ENCODE measurements around the gene KIF3A.
"Not testable (repeated sequence)": the region's sequence is repeated elsewhere in the genome, so short reads cannot be mapped to it uniquely, and the experiment has no call there.

KIF3A gene

GRCh38 chr5:132714456-132715307 is 22.7 kb downstream of the KIF3A start:
- DNase-seq (ENCODE audit: low spot score) = peak; percentile 7
- TF ChIP-seq CTCF (IDR thresholded peaks at IDR 0.05; ENCODE audit: extremely low read depth, missing control alignments) = no peak

- TF ChIP-seq CTCF (IDR thresholded peaks at IDR 0.05; ENCODE audit: extremely low read depth, missing control alignments) = no peak
- no peak for DNase-seq (ENCODE audit: low spot score)
Observed at GRCh38 chr5:132708645-132709044, 28.7 kb downstream of the KIF3A start.

DNA sequence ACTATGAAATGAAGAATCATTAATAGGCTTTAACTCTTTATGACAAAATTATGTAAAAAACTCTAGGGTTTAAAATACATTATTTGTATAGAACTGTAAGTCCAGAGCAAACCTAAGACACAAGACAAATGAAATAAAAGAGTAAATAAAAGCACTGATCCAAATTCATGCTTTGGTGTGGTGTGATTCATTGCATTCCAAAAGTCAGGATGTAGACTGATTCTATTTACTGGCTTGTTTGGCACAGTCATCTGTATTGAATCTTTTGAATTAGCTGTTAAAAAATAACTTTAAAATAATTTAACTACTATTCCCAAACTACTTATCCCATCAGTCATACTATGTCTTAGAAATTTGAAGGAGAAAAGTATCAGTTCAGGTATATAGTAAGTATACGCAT is 32.5 kb downstream of the KIF3A start:
- no peak for DNase-seq (ENCODE audit: low spot score)
- no peak for TF ChIP-seq CTCF (IDR thresholded peaks at IDR 0.05; ENCODE audit: extremely low read depth, missing control alignments)

DNA sequence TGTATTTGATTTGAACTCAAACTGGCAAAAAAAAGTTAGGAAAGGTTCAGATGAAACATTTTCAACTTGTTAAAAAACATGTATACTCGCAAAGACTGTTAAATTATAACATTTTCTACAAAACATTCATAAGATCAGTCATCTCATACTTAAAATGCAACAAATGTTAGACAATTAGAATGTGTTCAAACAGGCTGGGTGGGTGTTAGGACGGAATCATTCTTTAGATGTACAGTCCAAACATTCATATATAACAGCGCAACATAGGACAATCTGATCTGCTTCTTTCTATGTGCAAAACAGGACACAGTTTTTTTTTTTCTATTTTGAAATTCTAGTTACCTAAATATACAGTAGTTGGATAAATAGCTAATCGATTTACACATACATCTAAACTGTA is 41.4 kb downstream of the KIF3A start:
- TF ChIP-seq CTCF (IDR thresholded peaks at IDR 0.05; ENCODE audit: extremely low read depth, missing control alignments) = no peak

GRCh38 chr5:132692632-132692967 is 44.7 kb downstream of the KIF3A start:
- DNase-seq (ENCODE audit: low spot score) = no peak
- TF ChIP-seq CTCF (IDR thresholded peaks at IDR 0.05; ENCODE audit: extremely low read depth, missing control alignments) = no peak

More for the DNA sequence above, 41.4 kb downstream of the KIF3A start:
- no peak for DNase-seq (ENCODE audit: low spot score)

DNA sequence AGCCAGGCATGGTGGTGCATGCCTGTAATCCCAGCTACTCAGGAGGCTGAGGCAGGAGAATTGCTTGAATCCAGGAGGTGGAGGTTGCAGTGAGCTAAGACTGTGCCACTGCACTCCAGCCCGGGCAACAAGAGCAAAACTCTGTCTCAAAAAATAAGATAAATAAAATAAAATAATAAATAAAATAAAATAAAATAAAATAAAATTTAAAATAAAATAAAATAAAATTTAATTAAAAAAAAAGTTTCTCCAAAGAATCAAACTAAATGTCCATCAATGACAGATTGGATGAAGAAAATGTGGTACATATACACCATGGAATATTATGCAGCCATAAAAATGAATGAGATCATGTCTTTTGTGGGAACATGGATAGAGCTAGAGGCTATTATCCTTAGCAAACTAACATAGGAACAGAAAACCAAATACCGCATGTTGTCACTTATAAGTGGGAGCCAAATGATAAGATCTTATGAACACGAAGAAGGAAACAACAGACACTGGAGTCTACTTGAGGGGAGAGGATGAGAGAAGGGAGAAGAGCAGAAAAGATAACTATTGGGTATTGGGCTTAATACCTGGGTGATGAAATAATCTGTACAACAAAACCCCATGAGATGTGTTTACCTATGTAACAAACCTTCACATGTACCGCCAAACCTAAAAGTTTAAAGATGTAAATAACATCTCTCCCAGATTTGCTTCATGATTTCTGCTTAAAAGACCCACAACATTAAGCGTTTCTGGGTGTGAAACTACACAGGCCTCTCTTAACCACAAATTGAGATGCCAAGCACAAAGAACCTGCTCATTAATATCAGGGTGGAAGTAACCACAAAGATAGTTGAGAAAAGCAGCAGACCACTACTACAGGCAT is 45.4 kb downstream of the KIF3A start:
- DNase-seq (ENCODE audit: low spot score) = not testable (repeated sequence)

DNA sequence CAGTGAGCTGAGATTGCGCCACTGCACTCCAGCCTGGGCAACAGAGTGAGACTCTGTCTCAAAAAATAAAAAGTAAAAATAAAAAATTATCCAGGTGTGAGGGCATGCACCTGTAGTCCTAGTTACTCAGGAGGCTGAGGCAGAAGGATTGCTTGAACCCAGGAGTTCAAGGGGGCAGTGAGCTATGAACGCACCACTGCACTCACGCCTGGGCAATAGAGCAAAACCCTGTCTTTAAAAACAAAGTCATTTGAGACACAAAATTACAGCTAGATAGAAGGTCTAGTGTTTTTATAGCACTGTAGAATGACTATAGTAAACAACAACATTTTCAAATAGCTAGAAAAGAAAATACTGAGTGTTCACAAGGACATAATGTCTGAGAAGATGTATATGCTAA is 47.2 kb downstream of the KIF3A start:
- no peak for DNase-seq (ENCODE audit: low spot score)

More for the DNA sequence above, 47.2 kb downstream of the KIF3A start:
- TF ChIP-seq CTCF (IDR thresholded peaks at IDR 0.05; ENCODE audit: extremely low read depth, missing control alignments) = no peak
